GM21526 (cell line): ENCODE results near the gene DACH1.

Source experiments
- ATAC-seq: cut with Tn5 transposase; IDR thresholded peaks from one replicate; pipeline ENCODE4 v1.9.1; 2021; ENCODE audit warnings: moderate library complexity; ENCODE audit not compliant: unreplicated experiment, low FRiP score

DACH1 gene

GRCh38 chr13:71448080-71448630, 418.8 kb downstream of the DACH1 start:
- no peak for ATAC-seq

- no peak for ATAC-seq
These were observed 429.3 kb downstream of the DACH1 start for GRCh38 chr13:71437704-71438103.

GRCh38 chr13:71430681-71431080, 436.3 kb downstream of the DACH1 start:
- ATAC-seq = no peak

- no peak for ATAC-seq
These were observed 449.8 kb downstream of the DACH1 start for GRCh38 chr13:71417205-71417604.

GRCh38 chr13:71412231-71412630, 454.8 kb downstream of the DACH1 start:
- ATAC-seq = no peak

GRCh38 chr13:71408416-71408815, 458.6 kb downstream of the DACH1 start:
- ATAC-seq = no peak

GRCh38 chr13:71399631-71400215, 467.3 kb downstream of the DACH1 start:
- ATAC-seq = no peak

- no peak for ATAC-seq
These were observed 470.9 kb downstream of the DACH1 start for GRCh38 chr13:71396149-71396548.

GRCh38 chr13:71395053-71395452, 472.0 kb downstream of the DACH1 start:
- ATAC-seq = no peak

GRCh38 chr13:71394176-71394575, 472.8 kb downstream of the DACH1 start:
- no peak for ATAC-seq
